ENCODE measurements around the gene SRL. TPM values are rescaled to one million over a fixed set of nuclear protein-coding genes. Genes with fewer than 3 reads are reported as not detected.
A peak's percentile ranks its signal among the peaks of the same experiment; 100 is the strongest.

The SRL gene
- total and polyA plus RNA-seq, 2 of the 4 experiments (the other 2 are of a cell fraction) = under 0.01 to 0.14 TPM

GRCh38 chr16:4200000-4200780, 41.7 kb downstream of the SRL start:
- H3K9me1 ChIP-seq (ENCODE audit: insufficient read depth, low read length) = 0 out of 2 replicates have a peak, but pooled peaks cover 4% of the 10 kb centered on the region
- H3K14ac ChIP-seq (replicated peaks; ENCODE audit: low read depth, low read length) = peak overlapping the region; percentile 68
- peak overlapping the region; percentile 87 for H2BK120ac ChIP-seq (ENCODE audit: low read depth, low read length)
- peaks cover 7% of the 10 kb centered on the region for H3K4me1 ChIP-seq (ENCODE audit: control insufficient read depth, insufficient read depth, low read length)
- POLR2A ChIA-PET (ENCODE audit: unreplicated experiment) = no interaction called here
- no TSS peak for BruUV-seq (replicated peaks)
- no peaks in the 10 kb centered on the region for H3K79me1 ChIP-seq (ENCODE audit: low read depth in 1 of 2, low read length in 2 of 2)
- CTCF ChIA-PET = interaction anchor here (0.6 to 3.7 kb wide), 10 partner anchors 13 to 322 kb away, joined by 3 to 37 read pairs (median 4); no protein-coding TSS in a partner anchor
- peak overlapping the region; percentile 98 for H2AFZ ChIP-seq (replicated peaks; ENCODE audit: low read length, poor library complexity)
- H2AK5ac ChIP-seq (ENCODE audit: low read depth, low read length) = peak overlapping the region; percentile 96
- H3K9me3 ChIP-seq (ENCODE audit: control insufficient read depth, insufficient read depth, low read length) = no peaks in the 10 kb centered on the region
- H3K27me3 ChIP-seq (ENCODE audit: control insufficient read depth, insufficient read depth, low read length) = no peaks in the 10 kb centered on the region
- ATAC-seq (ENCODE audit: low read depth) (peak; percentile 98), DNase-seq (peak; percentile 60)
- WGBS, 2 experiments (ENCODE audit: extremely low coverage in 2 of 2, insufficient read length in 1 of 2) = 50% methylated on average over 3 of the region's 15 CpGs; no CpG with 5 or more reads in 1 of the 2 experiments
- TF ChIP-seq MAZ (IDR thresholded peaks at IDR 0.05; ENCODE audit: borderline replicate concordance, low read depth, low read length) = peak; percentile 25; the same call in 1 of the 2 replicates
- no peak for TF ChIP-seq CHD1 (IDR thresholded peaks at IDR 0.05; ENCODE audit: low read depth, low read length)
- TF ChIP-seq CTCF (conservative IDR thresholded peaks at IDR 0.05; ENCODE audit: low read depth, low read length) = peak; percentile 87
- TF ChIP-seq SMC3 (IDR thresholded peaks at IDR 0.05; ENCODE audit: low read depth, low read length) = peak; percentile 95
- TF ChIP-seq RAD21 (IDR thresholded peaks at IDR 0.05; ENCODE audit: low read length) = peak; percentile 93
- peak overlapping the region; percentile 12 to 81; a peak in 3 of 4 replicates for H4K8ac ChIP-seq (ENCODE audit: low read depth in 2 of 2, low read length in 2 of 2)
- peak overlapping the region; percentile 18 for H2BK5ac ChIP-seq (ENCODE audit: low read depth, low read length, poor library complexity, severe bottlenecking)
- H2AK9ac ChIP-seq (replicated peaks; ENCODE audit: low read depth, low read length, poor library complexity) = peak overlapping the region; percentile 96
- H4K20me1 ChIP-seq (ENCODE audit: insufficient read depth, low read length) = no peaks in the 10 kb centered on the region
- intact Hi-C loops (cut with micrococcal nuclease) (loop anchor here (1.0 kb wide), 2 partner anchors 54 to 130 kb away; no protein-coding TSS in a partner anchor), dilution Hi-C loops (cut with HindIII; ENCODE audit: low sequenced_read_pairs, unreplicated experiment) (no loop called here), in situ Hi-C loops (cut with MboI; ENCODE audit: low sequenced_read_pairs) (loop anchor here (5.0 kb wide), 1 partner anchor 132 kb away; no protein-coding TSS in a partner anchor)
- peak overlapping the region; percentile 66 for H4K91ac ChIP-seq (ENCODE audit: insufficient read depth, low read depth, low read length)
- H3K4me3 ChIP-seq (ENCODE audit: insufficient read depth, low read depth, low read length) = no peak overlapping the region
- H3K9ac ChIP-seq (ENCODE audit: low read depth, low read length) = no peak overlapping the region; the same call in 1 of the 2 replicates
- H3K4ac ChIP-seq (ENCODE audit: low read depth, low read length) = peak overlapping the region; percentile 68
- no peak overlapping the region for H3K23ac ChIP-seq (ENCODE audit: low read depth, low read length)
- H3K27ac ChIP-seq (ENCODE audit: insufficient read depth, low read length) = no peak overlapping the region
- no peaks in the 10 kb centered on the region for H3K36me3 ChIP-seq (ENCODE audit: control insufficient read depth, insufficient read depth, low read length)
- no peak overlapping the region for H3K56ac ChIP-seq (ENCODE audit: extremely low read depth, insufficient read depth, low read length)
- H2BK20ac ChIP-seq (ENCODE audit: low read depth, low read length) = peak overlapping the region; percentile 93
- no peak overlapping the region for H3K4me2 ChIP-seq (ENCODE audit: low read depth, low read length)
- no peak overlapping the region; the same call in 1 of the 2 replicates for H3K18ac ChIP-seq (ENCODE audit: low read depth, low read length)
- peak overlapping the region; percentile 62; the same call in 2 of the 3 replicates for H2BK15ac ChIP-seq (ENCODE audit: low read depth, low read length)
- peak overlapping the region; percentile 89 for H4K5ac ChIP-seq (ENCODE audit: low read depth, low read length)
